ENCODE data around the gene UFL1.

Gene UFL1

DNA sequence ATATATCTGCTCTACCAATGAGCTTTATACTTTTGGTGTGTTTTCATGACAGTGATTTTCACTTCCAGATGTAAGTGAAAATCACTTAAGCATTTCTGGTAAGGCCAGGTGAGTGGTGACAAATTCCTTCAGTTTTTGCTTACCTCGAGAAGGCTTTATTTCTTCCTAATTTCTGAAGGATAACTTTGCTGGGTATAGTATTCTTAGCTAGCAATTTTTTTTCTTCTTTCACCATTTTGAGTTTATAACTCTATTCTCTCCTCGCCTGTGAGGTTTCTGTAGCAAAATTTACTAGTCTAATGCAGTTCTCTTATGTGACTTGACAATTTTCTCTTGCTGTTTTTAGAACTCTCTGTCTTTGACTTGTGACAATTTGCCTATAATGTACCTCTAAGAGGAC lies 48.4 kb downstream of the UFL1 start:
- H3K4me2 ChIP-seq (ENCODE audit: low read length): no peak overlapping the region
- H3K27ac ChIP-seq (ENCODE audit: low read length): no peak overlapping the region
- no peaks in the 10 kb centered on the region; the same call in 1 of the 2 replicates for H3K4me1 ChIP-seq (ENCODE audit: low read length)
- H3K9me3 ChIP-seq (ENCODE audit: insufficient read depth, low read length): peaks cover 18% of the 10 kb centered on the region
- H3K4me3 ChIP-seq (ENCODE audit: low read length): no peak overlapping the region
- no peak overlapping the region for H2AFZ ChIP-seq (ENCODE audit: low read depth, low read length)
- TF ChIP-seq EZH2phosphoT487 (IDR thresholded peaks at IDR 0.05; ENCODE audit: low read depth): no peak
- no peak for TF ChIP-seq CTCF (IDR thresholded peaks at IDR 0.05; ENCODE audit: low read depth, low read length)
- no peaks in the 10 kb centered on the region for H3K36me3 ChIP-seq (replicated peaks; ENCODE audit: low read depth, low read length)
- H3K79me2 ChIP-seq (ENCODE audit: low read length): no peaks in the 10 kb centered on the region
- no peaks in the 10 kb centered on the region for H3K27me3 ChIP-seq (ENCODE audit: low read depth, low read length)
- H4K20me1 ChIP-seq (ENCODE audit: insufficient read depth, low read length): no peaks in the 10 kb centered on the region
- no peak overlapping the region for H3K9ac ChIP-seq (ENCODE audit: low read length)

- Histone ChIP-seq H3K27ac (ENCODE audit: low read length) (no peak overlapping the region), H3K79me2 (ENCODE audit: low read length) (no peaks in the 10 kb centered on the region), H3K9me3 (ENCODE audit: insufficient read depth, low read length) (peaks cover 18% of the 10 kb centered on the region), H2AFZ (ENCODE audit: low read depth, low read length) (no peak overlapping the region), H3K4me2 (ENCODE audit: low read length) (no peak overlapping the region), H3K36me3 (replicated peaks; ENCODE audit: low read depth, low read length) (no peaks in the 10 kb centered on the region), H3K4me3 (ENCODE audit: low read length) (no peak overlapping the region), H3K4me1 (ENCODE audit: low read length) (no peaks in the 10 kb centered on the region), H3K27me3 (ENCODE audit: low read depth, low read length) (no peaks in the 10 kb centered on the region), H4K20me1 (ENCODE audit: insufficient read depth, low read length) (no peaks in the 10 kb centered on the region), H3K9ac (ENCODE audit: low read length) (no peak overlapping the region)
- TF ChIP-seq EZH2phosphoT487 (IDR thresholded peaks at IDR 0.05; ENCODE audit: low read depth) (no peak), CTCF (IDR thresholded peaks at IDR 0.05; ENCODE audit: low read depth, low read length) (no peak)
These were observed 49.9 kb downstream of the UFL1 start for GRCh38 chr6:96571551-96571950.

- Histone ChIP-seq H4K20me1 (ENCODE audit: insufficient read depth, low read length) (no peaks in the 10 kb centered on the region), H3K4me2 (ENCODE audit: low read length) (no peak overlapping the region), H3K4me3 (ENCODE audit: low read length) (no peak overlapping the region), H3K27me3 (ENCODE audit: low read depth, low read length) (no peaks in the 10 kb centered on the region), H3K27ac (ENCODE audit: low read length) (no peak overlapping the region), H3K36me3 (replicated peaks; ENCODE audit: low read depth, low read length) (no peaks in the 10 kb centered on the region), H2AFZ (ENCODE audit: low read depth, low read length) (no peak overlapping the region), H3K4me1 (ENCODE audit: low read length) (peaks cover 12% of the 10 kb centered on the region), H3K9me3 (ENCODE audit: insufficient read depth, low read length) (peaks cover 7% of the 10 kb centered on the region), H3K79me2 (ENCODE audit: low read length) (no peaks in the 10 kb centered on the region), H3K9ac (ENCODE audit: low read length) (no peak overlapping the region)
- TF ChIP-seq CTCF (IDR thresholded peaks at IDR 0.05; ENCODE audit: low read depth, low read length) (no peak), EZH2phosphoT487 (IDR thresholded peaks at IDR 0.05; ENCODE audit: low read depth) (no peak)
These were observed 53.8 kb downstream of the UFL1 start for GRCh38 chr6:96575359-96575758.

DNA sequence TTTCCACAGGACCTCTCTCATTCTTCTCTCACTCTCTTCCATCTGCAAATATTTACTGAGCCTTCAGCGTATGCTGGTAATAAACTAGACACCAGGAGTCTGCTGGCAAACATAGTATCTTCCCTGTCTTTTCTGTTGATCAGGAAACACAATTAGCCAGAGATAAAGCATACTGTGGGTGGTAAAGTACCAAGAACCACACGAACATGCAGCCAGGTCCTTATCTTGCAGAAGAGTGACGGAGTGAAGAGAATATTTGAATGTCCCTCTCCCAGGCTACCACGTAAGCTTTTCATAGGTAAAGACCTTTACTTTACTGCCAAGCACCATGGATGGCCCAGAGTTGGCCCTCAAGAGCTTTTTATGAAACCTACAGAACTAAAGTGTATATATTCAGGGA lies 54.6 kb downstream of the UFL1 start:
- Histone ChIP-seq H3K79me2 (ENCODE audit: low read length) (no peaks in the 10 kb centered on the region), H3K27ac (ENCODE audit: low read length) (no peak overlapping the region), H3K4me1 (ENCODE audit: low read length) (peaks cover 12% of the 10 kb centered on the region), H2AFZ (ENCODE audit: low read depth, low read length) (no peak overlapping the region), H3K9ac (ENCODE audit: low read length) (no peak overlapping the region), H3K9me3 (ENCODE audit: insufficient read depth, low read length) (peaks cover 1% of the 10 kb centered on the region; the same call in 1 of the 2 replicates), H4K20me1 (ENCODE audit: insufficient read depth, low read length) (no peaks in the 10 kb centered on the region), H3K4me3 (ENCODE audit: low read length) (no peak overlapping the region), H3K4me2 (ENCODE audit: low read length) (no peak overlapping the region), H3K27me3 (ENCODE audit: low read depth, low read length) (no peaks in the 10 kb centered on the region), H3K36me3 (replicated peaks; ENCODE audit: low read depth, low read length) (no peaks in the 10 kb centered on the region)
- TF ChIP-seq EZH2phosphoT487 (IDR thresholded peaks at IDR 0.05; ENCODE audit: low read depth) (no peak), CTCF (IDR thresholded peaks at IDR 0.05; ENCODE audit: low read depth, low read length) (no peak)

Data from OCI-LY3 (cell line).